Adrenal gland (tissue), 5 donors: Measurements from ENCODE around the gene GMEB1.

Experiments used
- POLR2A ChIP-seq, 2 donors: fragments of 450-650 bp; IDR thresholded peaks; one replicate each; pipeline ENCODE4 v1.6.1; 2017; ENCODE audit warnings: antibody characterized with exemption in 2 of 2, mild to moderate bottlenecking in 2 of 2, moderate library complexity in 1 of 2
- TF ChIP-seq, protein P1 (sequence below), 6 experiments: fragments of 450-650 bp in 4 of 6; fragments of 200-600 bp in 2 of 6; sonication (generic) in 1 of 6; IDR thresholded peaks; 1 replicate in 5 of 6; 2 replicates in 1 of 6; pipeline versions ENCODE4 v1.5.1 to v1.8.0; 2016 to 2021; ENCODE audit warnings: antibody characterized with exemption in 6 of 6, mild to moderate bottlenecking in 2 of 6, moderate library complexity in 1 of 6
- donor health status: DM: no; HTN: no; CAD: no.

- no peak for TF ChIP-seq POLR2A (IDR thresholded peaks at IDR 0.05)
- TF ChIP-seq, protein P1, sequence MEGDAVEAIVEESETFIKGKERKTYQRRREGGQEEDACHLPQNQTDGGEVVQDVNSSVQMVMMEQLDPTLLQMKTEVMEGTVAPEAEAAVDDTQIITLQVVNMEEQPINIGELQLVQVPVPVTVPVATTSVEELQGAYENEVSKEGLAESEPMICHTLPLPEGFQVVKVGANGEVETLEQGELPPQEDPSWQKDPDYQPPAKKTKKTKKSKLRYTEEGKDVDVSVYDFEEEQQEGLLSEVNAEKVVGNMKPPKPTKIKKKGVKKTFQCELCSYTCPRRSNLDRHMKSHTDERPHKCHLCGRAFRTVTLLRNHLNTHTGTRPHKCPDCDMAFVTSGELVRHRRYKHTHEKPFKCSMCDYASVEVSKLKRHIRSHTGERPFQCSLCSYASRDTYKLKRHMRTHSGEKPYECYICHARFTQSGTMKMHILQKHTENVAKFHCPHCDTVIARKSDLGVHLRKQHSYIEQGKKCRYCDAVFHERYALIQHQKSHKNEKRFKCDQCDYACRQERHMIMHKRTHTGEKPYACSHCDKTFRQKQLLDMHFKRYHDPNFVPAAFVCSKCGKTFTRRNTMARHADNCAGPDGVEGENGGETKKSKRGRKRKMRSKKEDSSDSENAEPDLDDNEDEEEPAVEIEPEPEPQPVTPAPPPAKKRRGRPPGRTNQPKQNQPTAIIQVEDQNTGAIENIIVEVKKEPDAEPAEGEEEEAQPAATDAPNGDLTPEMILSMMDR (IDR thresholded peaks at IDR 0.05), result no peak
Observed at GRCh38 chr1:28719332-28719619, 50.7 kb downstream of the GMEB1 start.
